ENCODE data around the gene ZBTB32.

DNA sequence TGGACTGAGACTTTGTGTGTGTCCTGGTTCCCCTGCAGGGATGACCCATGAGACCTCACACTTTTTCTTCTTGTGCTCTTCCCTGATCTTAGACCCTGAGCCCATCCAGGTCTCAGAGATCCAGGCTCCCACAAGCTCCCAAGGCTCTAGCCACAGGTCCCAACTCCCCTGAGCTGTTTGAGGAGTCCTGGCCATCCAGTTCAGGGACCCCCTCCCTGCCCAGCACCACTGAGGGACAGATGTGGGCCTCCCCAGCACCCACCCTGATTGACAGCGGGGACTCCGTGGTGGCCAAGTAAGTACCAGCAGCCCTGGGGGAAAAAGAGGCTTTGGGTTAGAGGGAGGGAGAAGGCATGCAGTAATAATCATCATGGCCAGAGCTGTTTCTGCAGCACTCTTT is 55.3 kb downstream of the ZBTB32 start:
- TF ChIP-seq, protein P1, sequence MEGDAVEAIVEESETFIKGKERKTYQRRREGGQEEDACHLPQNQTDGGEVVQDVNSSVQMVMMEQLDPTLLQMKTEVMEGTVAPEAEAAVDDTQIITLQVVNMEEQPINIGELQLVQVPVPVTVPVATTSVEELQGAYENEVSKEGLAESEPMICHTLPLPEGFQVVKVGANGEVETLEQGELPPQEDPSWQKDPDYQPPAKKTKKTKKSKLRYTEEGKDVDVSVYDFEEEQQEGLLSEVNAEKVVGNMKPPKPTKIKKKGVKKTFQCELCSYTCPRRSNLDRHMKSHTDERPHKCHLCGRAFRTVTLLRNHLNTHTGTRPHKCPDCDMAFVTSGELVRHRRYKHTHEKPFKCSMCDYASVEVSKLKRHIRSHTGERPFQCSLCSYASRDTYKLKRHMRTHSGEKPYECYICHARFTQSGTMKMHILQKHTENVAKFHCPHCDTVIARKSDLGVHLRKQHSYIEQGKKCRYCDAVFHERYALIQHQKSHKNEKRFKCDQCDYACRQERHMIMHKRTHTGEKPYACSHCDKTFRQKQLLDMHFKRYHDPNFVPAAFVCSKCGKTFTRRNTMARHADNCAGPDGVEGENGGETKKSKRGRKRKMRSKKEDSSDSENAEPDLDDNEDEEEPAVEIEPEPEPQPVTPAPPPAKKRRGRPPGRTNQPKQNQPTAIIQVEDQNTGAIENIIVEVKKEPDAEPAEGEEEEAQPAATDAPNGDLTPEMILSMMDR (IDR thresholded peaks at IDR 0.05 in 2 of 3, conservative IDR thresholded peaks at IDR 0.05 in 1 of 3; ENCODE audit: borderline replicate concordance in 1 of 3, insufficient read depth in 1 of 3, low read depth in 2 of 3, low read length in 2 of 3) = no peak
- TF ChIP-seq, protein P2, sequence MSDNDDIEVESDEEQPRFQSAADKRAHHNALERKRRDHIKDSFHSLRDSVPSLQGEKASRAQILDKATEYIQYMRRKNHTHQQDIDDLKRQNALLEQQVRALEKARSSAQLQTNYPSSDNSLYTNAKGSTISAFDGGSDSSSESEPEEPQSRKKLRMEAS (IDR thresholded peaks at IDR 0.05) = no peak
- TF ChIP-seq ZNF274 (IDR thresholded peaks at IDR 0.05; ENCODE audit: low read depth, low read length) (no peak), POLR2A (IDR thresholded peaks at IDR 0.05; ENCODE audit: borderline replicate concordance, extremely low read depth, insufficient read depth, insufficient read length) (no peak), EZH2 (IDR thresholded peaks at IDR 0.05) (no peak), YY1 (IDR thresholded peaks at IDR 0.05; ENCODE audit: extremely low read depth, insufficient replicate concordance, low read depth, low read length) (no peak)
- TF ChIP-seq, protein P3, sequence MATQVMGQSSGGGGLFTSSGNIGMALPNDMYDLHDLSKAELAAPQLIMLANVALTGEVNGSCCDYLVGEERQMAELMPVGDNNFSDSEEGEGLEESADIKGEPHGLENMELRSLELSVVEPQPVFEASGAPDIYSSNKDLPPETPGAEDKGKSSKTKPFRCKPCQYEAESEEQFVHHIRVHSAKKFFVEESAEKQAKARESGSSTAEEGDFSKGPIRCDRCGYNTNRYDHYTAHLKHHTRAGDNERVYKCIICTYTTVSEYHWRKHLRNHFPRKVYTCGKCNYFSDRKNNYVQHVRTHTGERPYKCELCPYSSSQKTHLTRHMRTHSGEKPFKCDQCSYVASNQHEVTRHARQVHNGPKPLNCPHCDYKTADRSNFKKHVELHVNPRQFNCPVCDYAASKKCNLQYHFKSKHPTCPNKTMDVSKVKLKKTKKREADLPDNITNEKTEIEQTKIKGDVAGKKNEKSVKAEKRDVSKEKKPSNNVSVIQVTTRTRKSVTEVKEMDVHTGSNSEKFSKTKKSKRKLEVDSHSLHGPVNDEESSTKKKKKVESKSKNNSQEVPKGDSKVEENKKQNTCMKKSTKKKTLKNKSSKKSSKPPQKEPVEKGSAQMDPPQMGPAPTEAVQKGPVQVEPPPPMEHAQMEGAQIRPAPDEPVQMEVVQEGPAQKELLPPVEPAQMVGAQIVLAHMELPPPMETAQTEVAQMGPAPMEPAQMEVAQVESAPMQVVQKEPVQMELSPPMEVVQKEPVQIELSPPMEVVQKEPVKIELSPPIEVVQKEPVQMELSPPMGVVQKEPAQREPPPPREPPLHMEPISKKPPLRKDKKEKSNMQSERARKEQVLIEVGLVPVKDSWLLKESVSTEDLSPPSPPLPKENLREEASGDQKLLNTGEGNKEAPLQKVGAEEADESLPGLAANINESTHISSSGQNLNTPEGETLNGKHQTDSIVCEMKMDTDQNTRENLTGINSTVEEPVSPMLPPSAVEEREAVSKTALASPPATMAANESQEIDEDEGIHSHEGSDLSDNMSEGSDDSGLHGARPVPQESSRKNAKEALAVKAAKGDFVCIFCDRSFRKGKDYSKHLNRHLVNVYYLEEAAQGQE (IDR thresholded peaks at IDR 0.05; ENCODE audit: low read depth) = no peak

Data from HCT116 (cell line).